Activated CD4-positive, CD25-positive, alpha-beta regulatory T cell treated with anti-CD3 and anti-CD28 coated beads, Interleukin-2, amount 50 U/mL, for 24 hours (primary cell): Measurements from ENCODE around the gene TTC23.
"Not testable (repeated sequence)": the region's sequence is repeated elsewhere in the genome, so short reads cannot be mapped to it uniquely, and the experiment has no call there.

Experiments used
- ATAC-seq, 2 donors: fragments of 150-1000 bp; cut with Tn5 transposase; one replicate each; pipeline ENCODE4 v1.10.0; 2021; ENCODE audit warnings: mild to moderate bottlenecking in 1 of 2, moderate library complexity in 1 of 2

Gene TTC23

GRCh38 chr15:99248000-99248715 is 1.2 kb downstream of the TTC23 start:
- ATAC-seq, result no peak

GRCh38 chr15:99247062-99247461 is 2.3 kb downstream of the TTC23 start:
- no peak for ATAC-seq

- no peak for ATAC-seq
Observed at GRCh38 chr15:99244306-99244705, 5.1 kb downstream of the TTC23 start.

- ATAC-seq, result no peak
Observed at GRCh38 chr15:99241752-99242151, 7.6 kb downstream of the TTC23 start.

GRCh38 chr15:99239545-99240198 is 9.7 kb downstream of the TTC23 start:
- ATAC-seq, result peak; percentile 56 to 78

- no peak for ATAC-seq
Observed at GRCh38 chr15:99238849-99239248, 10.5 kb downstream of the TTC23 start.

- ATAC-seq, result not testable (repeated sequence)
Observed at GRCh38 chr15:99234160-99234559, 15.2 kb downstream of the TTC23 start.

GRCh38 chr15:99232740-99233139 is 16.6 kb downstream of the TTC23 start:
- ATAC-seq, result no peak

GRCh38 chr15:99230867-99231266 is 18.5 kb downstream of the TTC23 start:
- ATAC-seq, result no peak

GRCh38 chr15:99228120-99228770 is 21.1 kb downstream of the TTC23 start:
- no peak for ATAC-seq

GRCh38 chr15:99226802-99227201 is 22.6 kb downstream of the TTC23 start:
- ATAC-seq, result no peak

- no peak for ATAC-seq
Observed at GRCh38 chr15:99224372-99225214, 24.8 kb downstream of the TTC23 start.

GRCh38 chr15:99213187-99213811 is 36.1 kb downstream of the TTC23 start:
- ATAC-seq, result peak in 1 of 2 donors; percentile 58

GRCh38 chr15:99212406-99212805 is 37.0 kb downstream of the TTC23 start:
- no peak for ATAC-seq

GRCh38 chr15:99211926-99212325 is 37.5 kb downstream of the TTC23 start:
- ATAC-seq, result no peak

- ATAC-seq, result no peak
Observed at GRCh38 chr15:99210334-99210733, 39.0 kb downstream of the TTC23 start.

- ATAC-seq, result no peak
Observed at GRCh38 chr15:99209326-99209725, 40.1 kb downstream of the TTC23 start.

- ATAC-seq, result no peak
Observed at GRCh38 chr15:99207672-99208071, 41.7 kb downstream of the TTC23 start.

GRCh38 chr15:99202176-99202552 is 47.2 kb downstream of the TTC23 start:
- ATAC-seq, result no peak

- ATAC-seq, result no peak
Observed at GRCh38 chr15:99201408-99202175, 47.8 kb downstream of the TTC23 start.

- ATAC-seq, result no peak
Observed at GRCh38 chr15:99197856-99198255, 51.5 kb downstream of the TTC23 start.

GRCh38 chr15:99192181-99192580 is 57.2 kb downstream of the TTC23 start:
- ATAC-seq, result not testable (repeated sequence)
